ENCODE results near the gene CHAF1A. TPM values are rescaled to one million over a fixed set of nuclear protein-coding genes. Genes with fewer than 3 reads are reported as not detected.
A peak's percentile ranks its signal among the peaks of the same experiment; 100 is the strongest.

The CHAF1A gene
- total RNA-seq, 1 experiment from 2014 or later = 161 TPM

GRCh38 chr19:4378886-4379285, 23.6 kb upstream of the CHAF1A start (continued):
- TF ChIP-seq FOXJ3 (CRISPR knock-in tag; IDR thresholded peaks at IDR 0.05; ENCODE audit: borderline replicate concordance) (no peak), CTCF (IDR thresholded peaks at IDR 0.05) (no peak), ZNF138 (CRISPR knock-in tag; conservative IDR thresholded peaks at IDR 0.05) (no peak), ZNF425 (CRISPR knock-in tag; conservative IDR thresholded peaks at IDR 0.05) (no peak), JAZF1 (CRISPR knock-in tag; IDR thresholded peaks at IDR 0.05) (no peak), HMGA2 (CRISPR knock-in tag; IDR thresholded peaks at IDR 0.05) (no peak), ZNF532 (CRISPR knock-in tag; IDR thresholded peaks at IDR 0.05; ENCODE audit: borderline replicate concordance) (no peak)

- no peaks in the 10 kb centered on the region for H3K9me3 Mint-ChIP-seq
- H3K36me3 Mint-ChIP-seq = no peaks in the 10 kb centered on the region
- peaks cover 45% of the 10 kb centered on the region for H3K4me1 Mint-ChIP-seq
- CTCF ChIA-PET = interaction anchor here (0.9 kb wide), 1 partner anchor 20 kb away, joined by 3 read pairs; the partner anchor contains the start of gene SH3GL1
- POLR2A ChIA-PET = no interaction called here
- peak overlapping the region; percentile 89 for H3K27ac Mint-ChIP-seq
- DNase-seq (ENCODE audit: low spot score) = no peak
- H3K4me3 Mint-ChIP-seq = no peak overlapping the region
- no peaks in the 10 kb centered on the region for H3K27me3 Mint-ChIP-seq (ENCODE audit: low read depth)
- no peak for ATAC-seq
- no peak for TF ChIP-seq FOXP1 (CRISPR knock-in tag; IDR thresholded peaks at IDR 0.05; ENCODE audit: borderline replicate concordance)
- TF ChIP-seq CTCF (IDR thresholded peaks at IDR 0.05) = no peak
- no peak for TF ChIP-seq ARID4B (CRISPR knock-in tag; IDR thresholded peaks at IDR 0.05; ENCODE audit: borderline replicate concordance)
- no peak for TF ChIP-seq ATF2 (CRISPR knock-in tag; IDR thresholded peaks at IDR 0.05; ENCODE audit: borderline replicate concordance, low read depth)
- no peak for TF ChIP-seq SMAD3 (CRISPR knock-in tag; IDR thresholded peaks at IDR 0.05; ENCODE audit: borderline replicate concordance)
- TF ChIP-seq ZNF396 (CRISPR knock-in tag; IDR thresholded peaks at IDR 0.05; ENCODE audit: borderline replicate concordance) = no peak
- no peak for TF ChIP-seq TCF7 (CRISPR knock-in tag; IDR thresholded peaks at IDR 0.05; ENCODE audit: low read depth)
- TF ChIP-seq ZBTB43 (CRISPR knock-in tag; IDR thresholded peaks at IDR 0.05) = no peak
These were observed 22.8 kb upstream of the CHAF1A start for GRCh38 chr19:4379383-4380253.
